Cardiac septum (tissue), 1 donor: ENCODE measurements around the gene TROAP. TPM values are rescaled to one million over a fixed set of nuclear protein-coding genes. Genes with fewer than 3 reads are reported as not detected.

Source experiments
- total RNA-seq: library from RNA; stranded (reverse); fragmentation: NEBNext Ultra II Directional; extraction: Animal tissue kit (Norgen Biotek cat#: 25700); gene quantifications from one replicate; pipeline ENCODE4 v1.2.1, GENCODE V29; 2021
- donor health status: DM: no; HTN: no; CAD: no.

The TROAP gene
- total RNA-seq, 1 donor from 2014 or later: not detected

Other genes with a start within 250 kb of the TROAP start
- 1.6 TPM for gene DHH, start 228.5 kb upstream of the TROAP start, total RNA-seq
- 33.3 TPM for gene LMBR1L, start 212.4 kb upstream of the TROAP start, total RNA-seq
- 377 TPM for gene TUBA1B, start 191.9 kb upstream of the TROAP start, total RNA-seq
- 250 TPM for gene TUBA1A, start 134.2 kb upstream of the TROAP start, total RNA-seq
- gene TUBA1C, start 58.2 kb upstream of the TROAP start, total RNA-seq: 39.5 TPM
- gene PRPH, start 28.1 kb upstream of the TROAP start, total RNA-seq: 0.38 TPM
- gene C1QL4, start 13.9 kb downstream of the TROAP start, total RNA-seq: not detected
- gene DNAJC22, start 23.6 kb downstream of the TROAP start, total RNA-seq: 0.70 TPM
- 6.2 TPM for gene SPATS2, start 44.2 kb downstream of the TROAP start, total RNA-seq
- 0.97 TPM for gene KCNH3, start 215.8 kb downstream of the TROAP start, total RNA-seq
- gene MCRS1, start 244.9 kb downstream of the TROAP start, total RNA-seq: 118 TPM